ENCODE measurements around the gene PLB1.

PLB1 gene

GRCh38 chr2:28579606-28580005 lies 83.7 kb downstream of the PLB1 start:
- no peak overlapping the region for H2AK5ac ChIP-seq (ENCODE audit: low read depth, low read length)
- H3K9me3 ChIP-seq (replicated peaks in 1 of 2; ENCODE audit: control insufficient read depth in 2 of 2, insufficient read depth in 1 of 2, low read depth in 1 of 2, low read length in 2 of 2) = no peaks in the 10 kb centered on the region
- H3K79me1 ChIP-seq (ENCODE audit: low read depth, low read length) = no peaks in the 10 kb centered on the region
- H3K27ac ChIP-seq (replicated peaks; ENCODE audit: low read length) = no peak overlapping the region
- no peak overlapping the region for H3K4me2 ChIP-seq (ENCODE audit: insufficient read depth, low read length, poor library complexity, severe bottlenecking)
- no peak overlapping the region for H2AFZ ChIP-seq (ENCODE audit: low read length)
- no peak overlapping the region for H2BK12ac ChIP-seq (ENCODE audit: low read length)
- H3K4me1 ChIP-seq (ENCODE audit: control insufficient read depth in 2 of 2, insufficient read depth in 1 of 2, low read depth in 1 of 2, low read length in 2 of 2) = peaks cover 3 to 8% of the 10 kb centered on the region in 2 donors
- H2BK15ac ChIP-seq (ENCODE audit: low read length) = no peak overlapping the region
- no peak for DNase-seq (ENCODE audit: low spot score)
- peaks cover 0 to 5% (median 0%) of the 10 kb centered on the region in 3 experiments for H3K27me3 ChIP-seq (ENCODE audit: control insufficient read depth in 3 of 3, insufficient read depth in 3 of 3, low read depth in 1 of 3, low read length in 3 of 3)
- H3K4ac ChIP-seq (ENCODE audit: low read length) = no peak overlapping the region
- H4K91ac ChIP-seq (ENCODE audit: low read depth, low read length, poor library complexity) = no peak overlapping the region
- no peak overlapping the region for H3K14ac ChIP-seq (ENCODE audit: low read length)
- no peak overlapping the region for H3K9ac ChIP-seq (ENCODE audit: low read depth, low read length, poor library complexity)
- WGBS, 2 donors (ENCODE audit: extremely low coverage in 2 of 2, insufficient read length in 2 of 2, insufficient replicate concordance in 1 of 2) = no CpG with 5 or more reads among the region's 3 CpGs
- no peaks in the 10 kb centered on the region for H3K36me3 ChIP-seq (replicated peaks in 1 of 2; ENCODE audit: control insufficient read depth in 2 of 2, insufficient read depth in 2 of 2, low read length in 2 of 2)
- H2BK120ac ChIP-seq (ENCODE audit: low read depth, low read length) = no peak overlapping the region
- no peak overlapping the region for H2BK5ac ChIP-seq (ENCODE audit: low read length)
- no peak overlapping the region for H3K4me3 ChIP-seq (ENCODE audit: low read length in 2 of 2)
- H4K8ac ChIP-seq (ENCODE audit: low read depth, low read length) = no peak overlapping the region
- no peak overlapping the region for H3K23ac ChIP-seq (ENCODE audit: low read depth, low read length, poor library complexity)
- H3K18ac ChIP-seq (ENCODE audit: low read length) = no peak overlapping the region

- H3K27ac ChIP-seq (replicated peaks; ENCODE audit: low read length) = no peak overlapping the region
- no peak overlapping the region for H2AK5ac ChIP-seq (ENCODE audit: low read depth, low read length)
- H3K9ac ChIP-seq (ENCODE audit: low read depth, low read length, poor library complexity) = no peak overlapping the region
- H3K4me1 ChIP-seq (ENCODE audit: control insufficient read depth in 2 of 2, insufficient read depth in 1 of 2, low read depth in 1 of 2, low read length in 2 of 2) = peaks cover 3 to 9% of the 10 kb centered on the region in 2 donors
- no peak overlapping the region for H3K23ac ChIP-seq (ENCODE audit: low read depth, low read length, poor library complexity)
- WGBS, 2 donors (ENCODE audit: extremely low coverage in 2 of 2, insufficient read length in 2 of 2, insufficient replicate concordance in 1 of 2) = no CpG with 5 or more reads among the region's 5 CpGs
- H2BK5ac ChIP-seq (ENCODE audit: low read length) = no peak overlapping the region
- H3K27me3 ChIP-seq (ENCODE audit: control insufficient read depth in 3 of 3, insufficient read depth in 3 of 3, low read depth in 1 of 3, low read length in 3 of 3) = peaks cover 0 to 5% (median 0%) of the 10 kb centered on the region in 3 experiments
- H3K14ac ChIP-seq (ENCODE audit: low read length) = no peak overlapping the region
- no peaks in the 10 kb centered on the region for H3K79me1 ChIP-seq (ENCODE audit: low read depth, low read length)
- DNase-seq (ENCODE audit: low spot score) = no peak
- H2BK12ac ChIP-seq (ENCODE audit: low read length) = no peak overlapping the region
- no peak overlapping the region for H3K4me3 ChIP-seq (ENCODE audit: low read length in 2 of 2)
- no peak overlapping the region for H3K4me2 ChIP-seq (ENCODE audit: insufficient read depth, low read length, poor library complexity, severe bottlenecking)
- peak overlapping the region; percentile 40 for H3K18ac ChIP-seq (ENCODE audit: low read length)
- no peak overlapping the region for H2AFZ ChIP-seq (ENCODE audit: low read length)
- H4K91ac ChIP-seq (ENCODE audit: low read depth, low read length, poor library complexity) = no peak overlapping the region
- H3K4ac ChIP-seq (ENCODE audit: low read length) = no peak overlapping the region
- H3K9me3 ChIP-seq (replicated peaks in 1 of 2; ENCODE audit: control insufficient read depth in 2 of 2, insufficient read depth in 1 of 2, low read depth in 1 of 2, low read length in 2 of 2) = no peaks in the 10 kb centered on the region
- no peak overlapping the region for H2BK120ac ChIP-seq (ENCODE audit: low read depth, low read length)
- no peak overlapping the region for H2BK15ac ChIP-seq (ENCODE audit: low read length)
- no peak overlapping the region for H4K8ac ChIP-seq (ENCODE audit: low read depth, low read length)
- no peaks in the 10 kb centered on the region for H3K36me3 ChIP-seq (replicated peaks in 1 of 2; ENCODE audit: control insufficient read depth in 2 of 2, insufficient read depth in 2 of 2, low read length in 2 of 2)
Observed at GRCh38 chr2:28580078-28580477, 84.2 kb downstream of the PLB1 start.

GRCh38 chr2:28581312-28581711 lies 85.5 kb downstream of the PLB1 start:
- no peak overlapping the region for H2AFZ ChIP-seq (ENCODE audit: low read length)
- peaks cover 0 to 5% (median 0%) of the 10 kb centered on the region in 3 experiments for H3K27me3 ChIP-seq (ENCODE audit: control insufficient read depth in 3 of 3, insufficient read depth in 3 of 3, low read depth in 1 of 3, low read length in 3 of 3)
- WGBS, 2 donors (ENCODE audit: extremely low coverage in 2 of 2, insufficient read length in 2 of 2, insufficient replicate concordance in 1 of 2) = no CpG with 5 or more reads among the region's 4 CpGs
- no peak overlapping the region for H3K23ac ChIP-seq (ENCODE audit: low read depth, low read length, poor library complexity)
- H3K36me3 ChIP-seq (replicated peaks in 1 of 2; ENCODE audit: control insufficient read depth in 2 of 2, insufficient read depth in 2 of 2, low read length in 2 of 2) = no peaks in the 10 kb centered on the region
- H3K18ac ChIP-seq (ENCODE audit: low read length) = no peak overlapping the region
- no peak overlapping the region for H2BK12ac ChIP-seq (ENCODE audit: low read length)
- H3K14ac ChIP-seq (ENCODE audit: low read length) = no peak overlapping the region
- H3K9me3 ChIP-seq (replicated peaks in 1 of 2; ENCODE audit: control insufficient read depth in 2 of 2, insufficient read depth in 1 of 2, low read depth in 1 of 2, low read length in 2 of 2) = no peaks in the 10 kb centered on the region
- no peak overlapping the region for H3K9ac ChIP-seq (ENCODE audit: low read depth, low read length, poor library complexity)
- H2BK5ac ChIP-seq (ENCODE audit: low read length) = no peak overlapping the region
- no peak overlapping the region for H2BK120ac ChIP-seq (ENCODE audit: low read depth, low read length)
- no peak overlapping the region for H2AK5ac ChIP-seq (ENCODE audit: low read depth, low read length)
- H4K8ac ChIP-seq (ENCODE audit: low read depth, low read length) = no peak overlapping the region
- no peak overlapping the region for H3K4ac ChIP-seq (ENCODE audit: low read length)
- H3K4me2 ChIP-seq (ENCODE audit: insufficient read depth, low read length, poor library complexity, severe bottlenecking) = no peak overlapping the region
- H3K4me1 ChIP-seq (ENCODE audit: control insufficient read depth in 2 of 2, insufficient read depth in 1 of 2, low read depth in 1 of 2, low read length in 2 of 2) = peaks cover 3 to 9% of the 10 kb centered on the region in 2 donors
- no peaks in the 10 kb centered on the region for H3K79me1 ChIP-seq (ENCODE audit: low read depth, low read length)
- DNase-seq (ENCODE audit: low spot score) = no peak
- no peak overlapping the region for H2BK15ac ChIP-seq (ENCODE audit: low read length)
- no peak overlapping the region for H3K27ac ChIP-seq (replicated peaks; ENCODE audit: low read length)
- H4K91ac ChIP-seq (ENCODE audit: low read depth, low read length, poor library complexity) = no peak overlapping the region
- no peak overlapping the region for H3K4me3 ChIP-seq (ENCODE audit: low read length in 2 of 2)

GRCh38 chr2:28582152-28582551 lies 86.3 kb downstream of the PLB1 start:
- WGBS, 2 donors (ENCODE audit: extremely low coverage in 2 of 2, insufficient read length in 2 of 2, insufficient replicate concordance in 1 of 2) = no CpG with 5 or more reads among the region's 6 CpGs

More at GRCh38 chr2:28582152-28582551, 86.3 kb downstream of the PLB1 start:
- DNase-seq (ENCODE audit: low spot score) = no peak
- Histone ChIP-seq H3K9ac (ENCODE audit: low read depth, low read length, poor library complexity) (no peak overlapping the region), H3K4me2 (ENCODE audit: insufficient read depth, low read length, poor library complexity, severe bottlenecking) (no peak overlapping the region), H2BK5ac (ENCODE audit: low read length) (no peak overlapping the region), H3K14ac (ENCODE audit: low read length) (no peak overlapping the region), H2AFZ (ENCODE audit: low read length) (no peak overlapping the region), H3K4me3 (ENCODE audit: low read length in 2 of 2) (peak overlapping the region in 1 of 2 donors; percentile 48), H2BK15ac (ENCODE audit: low read length) (no peak overlapping the region), H3K36me3 (replicated peaks in 1 of 2; ENCODE audit: control insufficient read depth in 2 of 2, insufficient read depth in 2 of 2, low read length in 2 of 2) (no peaks in the 10 kb centered on the region), H2BK120ac (ENCODE audit: low read depth, low read length) (no peak overlapping the region), H3K23ac (ENCODE audit: low read depth, low read length, poor library complexity) (no peak overlapping the region), H2BK12ac (ENCODE audit: low read length) (no peak overlapping the region), H3K18ac (ENCODE audit: low read length) (no peak overlapping the region), H3K27me3 (ENCODE audit: control insufficient read depth in 3 of 3, insufficient read depth in 3 of 3, low read depth in 1 of 3, low read length in 3 of 3) (peaks cover 0 to 5% (median 0%) of the 10 kb centered on the region in 3 experiments), H4K8ac (ENCODE audit: low read depth, low read length) (no peak overlapping the region), H4K91ac (ENCODE audit: low read depth, low read length, poor library complexity) (no peak overlapping the region), H2AK5ac (ENCODE audit: low read depth, low read length) (no peak overlapping the region), H3K4me1 (ENCODE audit: control insufficient read depth in 2 of 2, insufficient read depth in 1 of 2, low read depth in 1 of 2, low read length in 2 of 2) (peaks cover 3 to 9% of the 10 kb centered on the region in 2 donors), H3K27ac (replicated peaks; ENCODE audit: low read length) (no peak overlapping the region), H3K9me3 (replicated peaks in 1 of 2; ENCODE audit: control insufficient read depth in 2 of 2, insufficient read depth in 1 of 2, low read depth in 1 of 2, low read length in 2 of 2) (no peaks in the 10 kb centered on the region), H3K79me1 (ENCODE audit: low read depth, low read length) (no peaks in the 10 kb centered on the region), H3K4ac (ENCODE audit: low read length) (no peak overlapping the region)
